Spleen (tissue), 7 donors: ENCODE results near the gene DUS2.

Experiments used
- CTCF ChIP-seq, 11 experiments: fragments of 200-600 bp in 7 of 11; fragments of 450-650 bp in 4 of 11; sonication (generic) in 4 of 11; IDR thresholded peaks in 8 of 11; conservative IDR thresholded peaks in 3 of 11; 1 replicate in 7 of 11; 2 replicates in 4 of 11; pipeline versions ENCODE4 v1.4.0 to v1.8.0; 2016 to 2021; ENCODE audit warnings: antibody characterized with exemption in 11 of 11, inconsistent platforms in 4 of 11, mild to moderate bottlenecking in 1 of 11
- POLR2AphosphoS5 ChIP-seq, 3 donors: sonication (generic); formaldehyde crosslinking; IDR thresholded peaks; one replicate each; pipeline ENCODE4 v1.5.1; 2017; ENCODE audit warnings: antibody characterized with exemption in 3 of 3
- donor health status: DM: no; HTN: no; CAD: no; lungs with moderate emphysema.
- donor health status: DM: no; HTN: no; CAD: no.
- donor health status: DM: no; HTN: no; CAD: no.

- TF ChIP-seq POLR2AphosphoS5 (IDR thresholded peaks at IDR 0.05): no peak
- no peak for TF ChIP-seq CTCF (IDR thresholded peaks at IDR 0.05 in 8 of 11, conservative IDR thresholded peaks at IDR 0.05 in 3 of 11)
Observed at GRCh38 chr16:68128577-68129305, 105.7 kb downstream of the DUS2 start.
